ENCODE results near the gene NKAIN2.

NKAIN2 gene

GRCh38 chr6:124793398-124793797, 989.7 kb downstream of the NKAIN2 start:
- DNase-seq, result no peak

- no peak for DNase-seq
Observed at GRCh38 chr6:124795643-124796463, 992.2 kb downstream of the NKAIN2 start.

GRCh38 chr6:124796464-124796970, 992.9 kb downstream of the NKAIN2 start:
- no peak for DNase-seq

- no peak for DNase-seq
Observed at GRCh38 chr6:124797224-124797623, 993.6 kb downstream of the NKAIN2 start.

GRCh38 chr6:124798942-124799496, 995.4 kb downstream of the NKAIN2 start:
- no peak for DNase-seq

GRCh38 chr6:124799638-124800037, 996.0 kb downstream of the NKAIN2 start:
- DNase-seq, result no peak

- no peak for DNase-seq
Observed at GRCh38 chr6:124800222-124800621, 996.6 kb downstream of the NKAIN2 start.

- no peak for DNase-seq
Observed at GRCh38 chr6:124812067-124812466, 1008.4 kb downstream of the NKAIN2 start.

- no peak for DNase-seq
Observed at GRCh38 chr6:124819346-124819745, 1015.7 kb downstream of the NKAIN2 start.

GRCh38 chr6:124822204-124822613, 1018.5 kb downstream of the NKAIN2 start:
- DNase-seq, result no peak

- no peak for DNase-seq
Observed at GRCh38 chr6:124822721-124823120, 1019.1 kb downstream of the NKAIN2 start.

GRCh38 chr6:124823240-124824111, 1019.8 kb downstream of the NKAIN2 start:
- no peak for DNase-seq

- no peak for DNase-seq
Observed at GRCh38 chr6:124825564-124825963, 1021.9 kb downstream of the NKAIN2 start.

GRCh38 chr6:124829822-124830221, 1026.2 kb downstream of the NKAIN2 start:
- no peak for DNase-seq

GRCh38 chr6:124830506-124830905, 1026.8 kb downstream of the NKAIN2 start:
- DNase-seq, result no peak

GRCh38 chr6:124854338-124854922, 1050.8 kb downstream of the NKAIN2 start:
- no peak for DNase-seq

- no peak for DNase-seq
Observed at GRCh38 chr6:124857746-124858145, 1054.1 kb downstream of the NKAIN2 start.

- DNase-seq, result no peak
Observed at GRCh38 chr6:124858564-124858963, 1054.9 kb downstream of the NKAIN2 start.

GRCh38 chr6:124859366-124859765, 1055.7 kb downstream of the NKAIN2 start:
- no peak for DNase-seq

- no peak for DNase-seq
Observed at GRCh38 chr6:124866040-124866439, 1062.4 kb downstream of the NKAIN2 start.

- DNase-seq, result no peak
Observed at GRCh38 chr6:124867121-124867520, 1063.5 kb downstream of the NKAIN2 start.

GRCh38 chr6:124868481-124868880, 1064.8 kb downstream of the NKAIN2 start:
- no peak for DNase-seq

GRCh38 chr6:124869416-124869815, 1065.8 kb downstream of the NKAIN2 start:
- DNase-seq, result no peak
